NCI-H1930 (cell line): Measurements from ENCODE around the gene CD2.

Source experiments
- DNase-seq, 2 experiments: peaks; one replicate each; lab custom pipeline; 2025; lab: John Stamatoyannopoulos, UW

CD2 gene

DNA sequence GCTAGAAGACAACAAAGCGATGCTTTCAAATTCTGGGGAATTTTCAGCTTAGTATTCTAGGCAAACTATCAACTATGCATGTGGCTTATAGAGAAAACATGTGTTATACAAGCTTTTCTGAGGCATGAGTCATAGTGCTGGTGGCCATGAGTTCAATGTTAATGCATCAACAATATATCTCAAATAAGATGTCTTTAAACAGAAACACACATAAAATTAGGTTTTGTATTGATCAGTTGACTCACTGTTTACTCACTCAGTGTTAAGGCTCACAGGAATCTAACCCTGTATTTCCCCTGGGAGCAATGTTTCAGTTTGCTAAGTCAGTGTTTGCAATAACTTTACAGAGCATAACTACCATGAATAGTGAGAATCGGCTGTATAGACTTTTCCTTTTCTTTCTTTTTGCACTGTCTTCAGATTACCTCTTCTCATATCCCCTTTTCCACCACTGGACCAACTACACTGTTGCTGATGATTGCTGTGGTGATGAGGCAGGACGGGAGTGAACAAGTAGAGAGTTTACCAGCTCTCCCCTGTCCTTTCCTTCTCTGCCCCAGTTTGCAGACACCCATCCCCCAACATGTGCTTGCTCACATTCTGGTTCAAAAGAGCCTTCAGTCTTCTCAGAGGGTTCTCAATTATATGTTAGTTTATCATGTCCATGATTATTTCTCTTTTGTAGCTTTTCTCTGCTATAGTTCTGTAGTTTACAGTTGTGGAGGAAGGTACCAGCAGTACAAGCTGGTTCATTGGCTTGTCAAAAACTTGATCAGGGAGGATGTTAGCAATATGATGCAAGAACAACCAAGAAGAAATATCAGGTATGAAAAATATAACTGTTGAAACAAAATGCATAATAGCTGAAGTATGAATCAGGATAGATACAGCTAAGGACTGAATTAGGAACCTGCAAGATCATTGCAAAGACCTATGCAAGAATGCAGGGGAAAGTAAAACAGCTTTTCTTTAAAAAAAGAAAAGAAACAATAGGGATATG lies 23.9 kb downstream of the CD2 start:
- DNase-seq: peak in 1 of 2 experiments; percentile 18

DNA sequence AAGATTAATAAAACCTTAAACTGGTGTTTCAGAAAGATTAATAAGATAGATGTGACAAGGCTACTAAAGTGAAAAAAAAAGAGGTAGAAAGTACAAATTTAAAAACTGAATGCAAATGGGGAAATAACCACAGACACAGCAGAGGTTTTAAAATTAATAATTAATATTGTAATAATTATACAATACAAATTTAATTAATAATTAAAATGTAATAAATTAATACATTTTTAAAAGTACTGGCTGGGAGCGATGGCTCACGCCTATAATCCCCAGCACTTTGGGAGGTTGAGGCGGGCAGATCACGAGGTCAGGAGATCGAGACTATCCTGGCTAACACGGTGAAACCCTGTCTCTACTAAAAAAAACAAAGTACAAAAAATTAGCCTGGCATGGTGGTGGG lies 26.8 kb downstream of the CD2 start:
- no peak for DNase-seq

DNA sequence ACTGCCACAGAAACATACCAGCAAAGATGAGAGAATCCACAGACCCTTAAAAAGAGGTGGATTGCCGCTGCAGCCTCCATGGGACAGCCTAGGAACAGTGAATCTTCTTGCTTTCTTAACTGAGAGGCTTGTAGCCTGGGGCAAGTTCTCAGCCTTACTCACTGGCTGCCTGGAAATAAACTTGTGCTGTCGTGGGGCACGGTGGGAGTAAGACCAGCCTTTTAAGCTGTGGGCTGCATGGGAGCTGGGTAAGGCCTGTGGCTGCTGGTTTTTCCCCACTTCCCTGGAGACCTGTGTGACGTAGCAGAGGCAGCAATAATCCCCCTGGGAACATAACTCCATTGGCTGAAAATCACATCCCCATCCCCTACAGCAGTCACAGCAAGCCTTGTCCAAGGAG lies 30.8 kb downstream of the CD2 start:
- DNase-seq: no peak

DNA sequence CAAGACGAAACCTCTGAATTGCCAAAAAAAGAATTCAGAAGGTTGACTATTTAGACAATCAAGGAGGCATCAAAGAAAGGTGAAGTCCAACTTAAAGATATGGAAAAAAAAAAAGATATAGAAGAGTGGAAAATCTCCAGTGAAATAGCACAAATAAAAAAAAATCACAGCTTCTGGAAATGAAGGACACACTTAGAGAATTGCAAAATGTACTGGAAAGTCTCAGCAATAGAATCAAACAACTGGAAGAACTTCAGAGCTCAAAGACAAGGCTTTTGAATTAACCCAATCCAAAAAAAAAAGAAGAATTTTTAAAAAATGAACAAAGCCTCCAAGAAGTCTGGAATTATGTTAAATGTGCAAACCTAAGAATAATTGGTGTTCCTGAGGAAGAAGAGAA lies 31.8 kb downstream of the CD2 start:
- no peak for DNase-seq

DNA sequence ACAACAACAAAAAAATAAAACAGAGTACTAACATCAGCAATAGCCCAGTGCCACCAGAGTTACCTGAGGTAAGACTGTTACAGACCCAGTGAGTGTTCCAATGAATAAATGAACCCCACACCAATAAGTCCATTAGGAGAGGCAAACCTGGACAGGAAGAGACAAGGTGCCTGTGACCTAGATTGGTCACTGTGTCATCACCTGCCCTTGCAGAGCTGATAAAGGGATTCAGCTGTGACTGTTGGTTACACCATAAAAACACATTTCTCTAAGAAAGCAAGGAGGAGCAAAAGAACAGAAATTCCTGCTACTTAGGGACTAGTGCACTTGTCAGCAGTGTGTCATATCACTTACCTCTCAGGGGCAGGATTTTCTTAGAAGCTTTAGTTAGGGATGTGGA lies 37.5 kb downstream of the CD2 start:
- no peak for DNase-seq

DNA sequence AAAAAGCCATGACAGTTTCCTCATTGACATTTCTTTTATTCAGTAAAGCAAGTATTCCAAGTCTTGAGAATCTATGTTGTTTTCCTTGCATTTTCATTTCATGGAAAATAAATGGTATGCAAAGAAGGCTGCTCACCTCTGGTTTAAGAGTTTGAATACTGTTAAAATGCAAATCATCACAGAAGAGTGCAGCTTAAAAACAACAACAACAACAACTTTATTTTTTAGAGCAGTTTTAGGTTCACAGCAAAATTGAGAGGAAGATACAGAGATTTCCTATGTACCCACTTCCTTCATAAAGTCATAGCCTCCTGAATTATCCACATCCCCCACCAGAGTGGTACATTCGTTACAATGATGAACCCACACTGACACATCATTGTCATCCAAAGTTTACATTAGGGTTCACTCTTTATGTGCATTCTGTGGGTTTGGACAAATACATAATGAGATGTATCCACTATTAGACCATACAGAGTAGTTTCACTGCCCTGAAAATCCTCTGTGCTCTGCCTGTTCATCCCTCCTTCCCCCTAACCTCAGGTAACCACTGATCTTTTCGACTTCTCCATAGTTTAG lies 39.2 kb downstream of the CD2 start:
- DNase-seq: no peak

DNA sequence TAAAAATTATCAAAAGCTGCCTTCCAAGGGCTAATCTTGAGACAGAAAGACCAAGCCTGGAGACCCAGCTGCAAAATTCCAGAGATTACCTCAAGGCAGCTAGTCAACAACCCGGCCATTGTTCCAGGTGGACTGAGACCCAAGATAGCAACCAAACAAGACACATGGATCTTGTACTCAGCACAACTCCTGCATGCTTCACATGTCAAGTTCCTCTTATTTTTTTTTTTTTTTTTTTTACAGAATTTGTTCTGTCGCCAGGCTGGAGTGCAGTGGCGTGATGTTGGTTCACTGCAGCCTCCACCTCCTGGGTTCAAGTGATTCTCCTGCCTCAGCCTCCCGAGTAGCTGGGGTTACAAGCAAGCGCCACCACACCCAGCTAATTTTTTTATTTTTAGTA lies 40.1 kb downstream of the CD2 start:
- DNase-seq: no peak

DNA sequence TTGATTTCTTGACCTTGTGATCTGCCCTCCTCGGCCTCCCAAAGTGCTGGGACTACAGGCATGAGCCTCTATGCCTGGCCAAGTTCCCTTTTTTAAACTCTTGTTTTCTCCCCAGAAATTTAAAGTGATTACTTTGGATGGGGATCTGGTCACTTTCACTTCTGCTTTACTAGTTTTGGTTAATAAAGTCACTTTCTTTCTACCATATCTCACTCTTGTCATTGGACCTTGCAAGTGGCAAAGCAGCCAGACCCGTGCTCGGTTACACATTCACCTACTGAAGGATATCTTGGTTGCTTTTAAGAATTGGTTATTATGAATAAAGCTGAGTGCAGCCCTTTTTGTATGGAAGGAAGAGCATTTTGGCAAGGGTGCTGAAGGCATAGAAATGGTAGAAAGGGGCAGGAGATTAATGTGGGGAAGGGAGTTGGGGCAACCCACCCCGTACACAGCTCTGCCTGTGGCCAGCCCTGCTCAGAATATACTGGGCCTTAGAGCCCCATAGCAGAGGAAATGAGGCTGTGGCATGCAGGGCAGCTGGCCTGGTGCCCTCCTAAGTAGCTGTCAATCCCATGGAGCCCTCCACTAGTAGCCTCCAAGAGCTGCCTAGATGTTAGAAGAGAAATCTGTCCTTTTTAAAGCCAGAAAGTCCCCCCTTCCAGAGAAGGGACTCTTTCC lies 40.7 kb downstream of the CD2 start:
- no peak for DNase-seq

DNA sequence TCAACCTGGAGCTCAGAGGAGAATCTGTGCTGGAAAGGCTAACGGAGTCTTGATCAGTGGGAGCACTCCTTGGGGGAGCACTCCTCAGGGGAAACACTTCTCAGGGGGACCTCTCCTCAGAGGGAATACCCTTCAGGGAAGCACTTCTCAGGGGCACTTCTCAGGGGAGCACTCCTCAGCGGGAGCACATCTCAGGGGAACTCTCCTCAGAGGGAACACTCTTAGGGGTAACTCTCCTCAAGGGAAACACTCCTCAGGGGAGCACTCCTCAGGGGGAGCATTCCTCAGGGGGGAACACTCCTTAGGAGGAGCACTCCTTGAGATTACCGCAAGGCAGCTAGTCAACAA lies 41.2 kb downstream of the CD2 start:
- no peak for DNase-seq

DNA sequence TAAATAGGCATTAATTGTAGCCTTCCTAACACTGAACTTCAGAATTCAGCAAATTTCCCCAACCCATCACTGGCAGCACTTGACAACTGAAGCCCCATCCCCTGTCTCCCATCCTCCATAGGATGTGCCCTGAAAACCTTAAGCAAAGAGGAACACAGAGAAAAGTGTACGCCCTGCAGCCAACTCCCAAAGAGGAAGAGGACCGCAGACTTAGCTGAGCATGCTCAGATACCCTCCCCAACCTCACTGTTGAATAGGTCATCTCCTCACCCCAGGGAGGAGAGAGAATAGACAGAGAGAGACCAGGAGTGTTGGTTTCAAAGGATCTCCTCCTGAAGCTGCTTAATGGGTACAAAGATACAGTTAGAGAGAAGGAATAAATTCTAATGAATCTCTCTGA lies 50.5 kb downstream of the CD2 start:
- DNase-seq: no peak

DNA sequence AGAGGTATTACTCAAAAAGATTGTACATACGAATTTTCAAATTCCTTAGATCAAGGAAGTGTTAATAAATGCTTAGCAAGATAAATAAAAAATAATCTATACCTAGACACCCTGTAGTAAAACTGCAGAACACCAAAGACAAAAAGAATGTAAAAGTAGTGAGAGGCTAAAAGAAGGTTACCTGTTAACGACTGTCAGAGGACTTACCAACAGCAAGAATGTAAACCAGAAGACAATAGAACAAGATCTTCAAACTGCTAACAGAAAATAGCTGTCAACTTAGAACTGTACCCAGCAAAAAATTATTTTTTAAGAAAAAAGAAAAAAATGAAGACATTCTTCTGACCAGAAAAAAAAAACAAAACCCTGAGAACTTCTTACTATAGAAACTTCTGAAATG lies 51.2 kb downstream of the CD2 start:
- no peak for DNase-seq

DNA sequence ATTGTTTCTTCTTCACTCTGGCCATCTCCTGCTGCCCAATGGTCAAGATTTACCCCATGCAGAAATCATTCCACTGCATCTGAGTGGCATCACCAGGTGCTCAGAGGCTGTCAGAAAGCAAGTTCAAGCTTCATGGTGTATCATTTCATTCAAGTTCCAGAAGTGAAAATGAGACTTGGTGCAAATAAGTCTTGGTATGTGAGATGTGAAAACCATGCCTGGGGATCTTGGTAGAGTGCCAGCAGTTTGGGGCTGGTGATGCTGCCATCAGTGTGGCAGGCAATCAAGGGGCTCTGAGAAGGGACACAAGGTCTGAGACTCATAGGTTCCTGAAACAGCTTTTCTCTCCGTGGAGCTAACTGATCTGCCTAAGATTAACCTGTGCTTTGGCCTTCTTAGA lies 52.0 kb downstream of the CD2 start:
- no peak for DNase-seq

DNA sequence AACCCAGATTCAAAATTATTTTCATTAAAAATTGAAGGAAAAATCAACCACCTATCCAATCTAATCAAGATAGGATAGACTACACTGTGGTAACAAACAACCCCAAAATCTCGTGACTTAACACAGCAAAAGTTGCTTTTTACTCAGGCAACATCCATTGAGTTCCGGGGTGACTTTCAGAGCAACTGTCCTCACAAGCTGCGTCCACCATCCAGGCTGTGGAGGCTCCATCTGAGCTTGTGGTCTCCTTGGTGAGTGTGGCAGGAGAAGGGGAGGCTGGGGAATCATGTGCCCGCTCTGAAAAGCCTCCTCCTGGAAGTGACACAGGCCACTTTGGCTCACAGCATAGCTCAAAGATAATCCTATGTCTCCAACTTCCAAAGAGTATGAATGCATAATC lies 52.4 kb downstream of the CD2 start:
- no peak for DNase-seq

DNA sequence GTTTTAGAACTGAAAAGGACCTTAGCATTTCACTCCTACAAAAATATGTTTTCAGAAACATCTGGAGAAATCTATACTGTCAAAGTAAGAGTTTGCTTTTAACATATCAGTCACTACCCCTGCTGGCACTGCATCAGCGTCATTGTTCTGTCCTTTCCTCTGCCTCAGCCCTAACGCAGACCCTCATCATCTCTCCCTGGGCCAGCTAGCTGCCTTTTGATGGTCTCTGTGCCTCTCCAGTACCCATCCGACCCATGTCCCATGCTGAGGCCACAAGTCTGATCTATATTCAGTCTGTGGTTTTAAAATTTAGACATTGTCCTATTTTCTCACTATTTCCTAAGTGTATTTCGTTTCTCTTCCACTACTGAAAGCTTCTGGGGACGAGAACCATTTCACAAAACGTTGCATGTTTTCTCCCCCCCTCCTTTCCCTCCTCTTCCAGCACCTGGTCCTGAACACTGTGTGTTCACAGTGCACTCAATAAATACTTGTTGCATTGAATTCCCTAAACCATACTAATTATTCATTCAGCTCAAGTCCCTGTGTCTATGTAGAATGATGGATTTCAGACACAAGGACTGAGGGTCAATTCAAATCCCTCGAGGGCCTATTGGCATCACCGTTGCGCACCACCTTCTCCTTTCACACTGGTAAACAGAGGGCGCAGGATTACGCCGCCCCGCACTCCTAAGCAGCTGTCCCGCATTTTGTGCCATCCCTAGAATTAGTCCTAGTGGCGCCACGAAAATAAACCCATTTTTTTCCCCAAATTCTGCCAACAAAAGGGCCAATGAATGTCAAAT lies 53.4 kb downstream of the CD2 start:
- DNase-seq: peak; percentile 55 to 60

DNA sequence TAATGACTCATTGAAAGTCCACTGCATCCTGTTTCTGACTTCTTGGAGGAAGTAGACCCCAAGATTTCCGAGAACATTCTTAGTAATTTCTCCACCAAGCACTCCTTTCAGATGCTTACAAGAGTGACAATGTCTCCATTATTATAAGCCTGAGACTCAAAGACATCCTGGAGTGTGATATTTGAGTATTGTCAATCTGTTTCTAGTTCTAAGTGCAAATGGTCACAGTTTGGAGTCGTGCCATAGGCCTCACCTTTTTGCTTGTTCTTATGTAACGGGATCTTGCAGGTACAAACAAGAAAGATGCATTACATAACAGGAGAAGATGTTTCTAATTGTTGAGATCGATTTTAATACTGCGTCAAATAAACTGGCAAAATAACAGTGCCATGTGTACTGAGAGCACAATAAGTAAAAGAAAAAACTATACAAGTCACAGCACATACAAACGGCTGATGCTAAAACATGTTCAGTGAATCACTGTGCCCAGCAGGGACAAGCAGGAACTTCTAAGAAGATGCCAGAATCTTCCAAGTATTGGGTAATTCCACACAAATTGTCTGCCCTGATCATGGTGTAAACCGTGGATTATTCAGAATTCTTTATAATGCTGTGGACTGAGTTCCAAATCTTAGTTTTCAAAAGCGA lies 54.1 kb downstream of the CD2 start:
- DNase-seq: no peak

DNA sequence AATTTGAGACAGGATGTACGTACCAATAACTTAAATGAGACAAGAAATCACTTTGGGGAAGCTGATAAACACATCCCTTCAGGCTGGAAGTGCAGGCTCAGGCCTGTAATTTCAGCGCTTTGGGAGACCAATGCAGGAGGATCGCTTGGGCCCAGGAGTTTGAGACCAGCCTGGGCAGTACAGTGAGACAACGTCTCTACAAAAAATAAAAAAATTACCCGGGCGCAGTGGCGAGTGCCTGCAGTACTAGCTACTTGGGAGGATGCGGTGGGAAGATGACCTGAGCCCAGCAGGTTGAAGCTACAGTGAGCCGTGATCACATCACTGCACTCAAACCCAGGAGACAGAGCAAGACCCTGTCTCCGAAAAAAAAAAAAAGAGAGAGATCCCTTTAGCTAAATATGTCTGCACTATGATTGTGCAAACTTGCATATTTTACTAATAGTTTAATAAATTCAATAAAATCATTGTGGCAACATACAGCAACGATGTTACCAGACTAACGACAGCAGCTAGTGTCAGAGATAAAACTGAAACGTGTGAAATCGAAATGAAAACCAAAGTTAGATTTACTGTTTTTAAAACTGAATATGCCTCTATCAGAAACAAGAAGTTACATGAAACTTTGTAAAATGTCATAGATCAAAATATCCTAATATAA lies 54.7 kb downstream of the CD2 start:
- no peak for DNase-seq

DNA sequence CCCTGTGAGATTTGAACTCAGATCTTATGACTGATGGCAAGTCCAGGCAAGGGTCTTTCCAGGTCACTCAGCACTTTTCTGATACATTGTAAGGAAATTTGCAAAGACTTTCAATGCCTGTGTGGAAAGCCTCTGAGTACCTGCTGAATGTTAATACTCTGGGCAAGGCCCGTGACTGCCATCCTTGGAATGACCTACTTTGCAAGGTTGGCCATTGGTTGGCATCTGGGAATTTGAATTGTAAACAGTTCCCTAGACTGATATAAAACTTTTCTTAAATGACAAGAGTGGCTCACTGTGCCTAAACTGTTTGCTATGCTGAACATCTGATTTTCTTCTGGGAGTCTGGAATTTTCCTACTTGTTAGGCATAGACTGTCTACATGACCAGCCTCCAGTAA lies 57.1 kb downstream of the CD2 start:
- DNase-seq: no peak

DNA sequence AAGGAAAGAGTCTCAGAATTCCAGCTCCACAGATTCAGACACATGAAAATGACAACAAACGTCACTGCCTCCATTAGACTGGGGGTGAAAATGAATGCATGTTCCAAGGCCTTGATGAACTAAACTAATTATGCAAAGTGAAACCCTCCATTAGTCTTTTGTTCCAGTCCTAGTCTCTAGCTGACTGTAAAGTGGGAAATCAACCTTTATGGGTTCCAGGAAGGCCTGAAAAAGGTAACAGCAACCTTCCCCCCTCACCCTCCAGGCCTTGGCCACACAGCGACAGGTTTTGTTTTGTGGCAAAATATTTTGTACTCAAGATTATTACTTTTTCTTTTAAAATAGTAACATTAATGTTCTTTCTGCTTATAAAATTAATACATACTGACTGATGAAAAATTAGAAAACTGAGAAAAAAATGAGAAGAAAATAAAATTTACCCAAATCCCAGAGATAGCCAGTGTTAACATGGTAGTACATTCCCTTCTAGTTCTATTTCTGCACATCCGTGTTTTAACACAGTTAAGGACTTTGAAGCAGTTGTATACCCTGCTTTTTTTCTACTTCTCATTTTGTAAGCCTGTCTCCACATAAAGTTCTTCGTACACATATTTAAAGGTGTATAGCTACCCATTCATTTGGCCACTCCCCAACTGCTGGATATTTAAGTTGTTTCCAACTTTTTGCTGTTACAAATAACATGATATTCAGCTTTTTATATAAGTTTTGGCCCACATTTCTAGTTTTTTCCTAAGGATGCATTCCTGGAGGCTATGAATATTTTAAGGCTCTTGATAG lies 60.9 kb downstream of the CD2 start:
- DNase-seq: no peak

DNA sequence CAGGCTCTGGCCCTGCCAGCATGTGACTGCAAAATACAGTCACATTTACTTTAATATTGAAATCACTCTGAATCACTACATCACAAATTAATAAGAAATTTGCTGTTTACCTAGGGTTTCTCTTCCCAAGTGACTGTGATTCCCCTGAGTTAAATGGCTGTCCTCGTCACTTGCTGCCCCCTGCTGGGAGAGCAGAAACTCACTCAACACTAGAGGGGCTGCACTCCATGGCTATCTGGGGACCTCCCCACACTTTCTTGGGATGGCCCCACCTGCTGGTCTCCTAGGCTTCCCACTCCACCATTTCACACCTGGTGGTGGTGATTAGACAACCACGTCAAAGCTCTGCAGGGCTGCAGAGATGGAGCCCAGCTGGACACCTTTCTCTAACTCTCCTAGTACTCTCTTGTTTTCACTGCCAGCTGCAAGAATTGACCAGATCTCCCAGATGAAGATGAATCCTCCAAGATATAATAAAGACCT lies 63.4 kb downstream of the CD2 start:
- DNase-seq: no peak
